ENCODE data around the gene ABHD13. TPM values are rescaled to one million over a fixed set of nuclear protein-coding genes. Genes with fewer than 3 reads are reported as not detected.

The ABHD13 gene
- total RNA-seq = 8.5 and 9.9 TPM in 2 replicates

DNA sequence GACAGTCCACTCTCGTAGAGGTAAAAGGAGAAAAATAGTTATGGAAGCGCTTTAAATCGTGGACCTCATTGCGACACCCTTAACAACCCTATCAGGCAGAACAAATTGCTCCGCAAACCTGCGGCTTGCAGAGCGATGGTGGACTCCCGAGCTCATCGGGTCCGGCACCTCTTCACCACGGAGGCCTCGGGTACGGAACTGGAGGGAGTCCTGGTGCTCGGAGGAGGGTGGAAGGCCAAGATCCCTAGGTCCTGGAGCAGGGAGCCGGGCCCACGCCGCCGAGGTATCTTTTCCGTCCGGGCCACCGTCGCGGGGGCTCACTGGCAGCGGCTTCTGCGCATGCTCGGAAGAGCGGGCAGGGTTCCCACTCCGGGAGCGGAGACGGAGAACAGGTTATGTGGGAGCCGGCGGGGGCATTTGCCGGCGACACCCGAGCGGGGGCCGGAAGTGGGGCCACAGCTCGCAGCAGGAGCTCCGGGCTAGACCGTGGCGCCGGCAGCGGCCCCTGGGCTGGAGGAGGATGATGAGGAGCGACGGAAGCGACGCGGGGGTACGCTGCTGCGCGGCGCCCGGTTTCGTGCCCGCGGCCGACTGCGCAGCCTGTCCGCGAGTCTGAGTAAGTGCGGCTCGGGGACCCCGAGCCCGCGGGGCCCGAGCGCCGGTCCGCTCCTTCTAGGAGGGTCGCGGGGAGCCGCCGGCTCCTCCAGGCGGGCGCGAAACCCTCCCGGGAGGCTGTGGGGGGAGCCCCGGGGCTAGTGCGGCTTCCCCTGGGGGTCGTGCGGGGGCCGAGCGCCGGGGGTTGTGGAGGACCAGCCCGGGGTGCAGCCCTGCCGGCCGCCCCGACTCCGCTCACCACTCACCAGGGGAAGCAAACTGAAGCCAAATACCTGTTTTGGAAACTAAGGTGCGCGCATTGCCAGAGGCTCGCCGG lies at the start of gene ABHD13:
Gene ABHD13 (plus strand): TSS at position 349 of the 931 bp plus-strand sequence. CDS start 10,827 bp downstream, outside the sequence.
- Histone ChIP-seq H3K27me3 (ENCODE audit: control insufficient read depth, insufficient read depth, low read length) (no peaks in the 10 kb centered on the region), H3K4me3 (ENCODE audit: low read depth, low read length) (peak within 1 kb of the TSS; percentile 94), H3K36me3 (ENCODE audit: control insufficient read depth, insufficient read depth, low read length) (no peaks in the 10 kb centered on the region)
- no peak for DNase-seq (ENCODE audit: low read depth)
- TF ChIP-seq, protein P1, sequence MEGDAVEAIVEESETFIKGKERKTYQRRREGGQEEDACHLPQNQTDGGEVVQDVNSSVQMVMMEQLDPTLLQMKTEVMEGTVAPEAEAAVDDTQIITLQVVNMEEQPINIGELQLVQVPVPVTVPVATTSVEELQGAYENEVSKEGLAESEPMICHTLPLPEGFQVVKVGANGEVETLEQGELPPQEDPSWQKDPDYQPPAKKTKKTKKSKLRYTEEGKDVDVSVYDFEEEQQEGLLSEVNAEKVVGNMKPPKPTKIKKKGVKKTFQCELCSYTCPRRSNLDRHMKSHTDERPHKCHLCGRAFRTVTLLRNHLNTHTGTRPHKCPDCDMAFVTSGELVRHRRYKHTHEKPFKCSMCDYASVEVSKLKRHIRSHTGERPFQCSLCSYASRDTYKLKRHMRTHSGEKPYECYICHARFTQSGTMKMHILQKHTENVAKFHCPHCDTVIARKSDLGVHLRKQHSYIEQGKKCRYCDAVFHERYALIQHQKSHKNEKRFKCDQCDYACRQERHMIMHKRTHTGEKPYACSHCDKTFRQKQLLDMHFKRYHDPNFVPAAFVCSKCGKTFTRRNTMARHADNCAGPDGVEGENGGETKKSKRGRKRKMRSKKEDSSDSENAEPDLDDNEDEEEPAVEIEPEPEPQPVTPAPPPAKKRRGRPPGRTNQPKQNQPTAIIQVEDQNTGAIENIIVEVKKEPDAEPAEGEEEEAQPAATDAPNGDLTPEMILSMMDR (IDR thresholded peaks at IDR 0.05; ENCODE audit: insufficient read depth, low read length, poor library complexity, severe bottlenecking) = no peak

DNA sequence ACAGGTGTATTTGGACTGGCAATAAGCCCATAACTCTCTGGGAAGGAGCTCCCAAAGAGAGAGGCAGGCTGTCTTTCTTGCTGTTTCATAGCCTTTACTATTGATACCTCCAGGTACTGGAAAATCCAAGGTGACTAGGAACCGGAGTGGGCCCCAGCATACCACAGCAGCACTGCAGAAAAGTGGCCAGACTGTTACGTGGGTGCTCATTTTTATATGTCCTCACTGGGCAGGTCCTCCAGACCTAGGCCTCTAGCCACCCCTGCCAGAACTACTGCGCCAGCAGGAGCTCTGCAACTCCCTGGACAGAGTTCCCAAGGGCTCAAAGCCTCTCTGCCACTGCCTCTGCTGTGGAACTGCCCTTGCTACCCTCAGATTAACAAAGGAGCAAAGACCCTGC lies 49.3 kb upstream of the ABHD13 start:
- Histone ChIP-seq H3K36me3 (ENCODE audit: control insufficient read depth, insufficient read depth, low read length) (no peaks in the 10 kb centered on the region), H3K27me3 (ENCODE audit: control insufficient read depth, insufficient read depth, low read length) (no peaks in the 10 kb centered on the region), H3K4me3 (ENCODE audit: low read depth, low read length) (no peak overlapping the region)
- TF ChIP-seq, protein P1 (IDR thresholded peaks at IDR 0.05; ENCODE audit: insufficient read depth, low read length, poor library complexity, severe bottlenecking) = no peak
- no peak for DNase-seq (ENCODE audit: low read depth)

DNA sequence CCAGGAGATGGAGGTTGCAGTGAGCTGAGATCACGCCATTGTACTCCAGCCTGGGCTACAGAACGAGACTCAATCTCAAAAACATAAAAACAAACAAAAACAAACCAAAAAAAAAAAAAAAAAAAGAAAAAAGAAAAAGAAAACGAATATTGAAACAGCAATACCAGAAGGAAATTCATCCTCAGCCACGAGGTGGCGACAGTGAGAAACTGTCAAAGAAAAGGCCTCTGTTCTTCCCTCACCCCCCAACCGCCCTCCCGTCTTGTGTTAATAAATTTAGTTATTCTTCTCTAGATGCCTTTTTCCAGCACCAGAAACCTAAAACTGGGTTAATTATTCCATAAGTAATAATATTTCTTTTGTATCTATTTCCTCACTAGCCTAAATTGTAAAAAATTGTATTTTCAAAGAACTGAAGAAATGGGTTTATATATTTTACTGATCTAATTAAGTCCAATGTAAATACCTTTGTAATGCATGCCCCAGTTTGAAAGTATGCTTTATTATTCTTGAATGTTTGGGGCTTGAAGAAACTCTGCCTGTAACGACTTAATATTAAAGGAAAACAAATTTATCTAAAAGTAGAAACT lies 41.4 kb upstream of the ABHD13 start:
- H3K36me3 ChIP-seq (ENCODE audit: control insufficient read depth, insufficient read depth, low read length) = no peaks in the 10 kb centered on the region
- no peaks in the 10 kb centered on the region for H3K27me3 ChIP-seq (ENCODE audit: control insufficient read depth, insufficient read depth, low read length)
- no peak overlapping the region for H3K4me3 ChIP-seq (ENCODE audit: low read depth, low read length)
- TF ChIP-seq, protein P1 (IDR thresholded peaks at IDR 0.05; ENCODE audit: insufficient read depth, low read length, poor library complexity, severe bottlenecking) = peak; percentile 60
- no peak for DNase-seq (ENCODE audit: low read depth)

- TF ChIP-seq, protein P1 (IDR thresholded peaks at IDR 0.05; ENCODE audit: insufficient read depth, low read length, poor library complexity, severe bottlenecking) = no peak
- Histone ChIP-seq H3K36me3 (ENCODE audit: control insufficient read depth, insufficient read depth, low read length) (no peaks in the 10 kb centered on the region), H3K27me3 (ENCODE audit: control insufficient read depth, insufficient read depth, low read length) (no peaks in the 10 kb centered on the region), H3K4me3 (ENCODE audit: low read depth, low read length) (no peak overlapping the region)
- no peak for DNase-seq (ENCODE audit: low read depth)
These were observed 40.1 kb upstream of the ABHD13 start for GRCh38 chr13:108178078-108178477.

DNA sequence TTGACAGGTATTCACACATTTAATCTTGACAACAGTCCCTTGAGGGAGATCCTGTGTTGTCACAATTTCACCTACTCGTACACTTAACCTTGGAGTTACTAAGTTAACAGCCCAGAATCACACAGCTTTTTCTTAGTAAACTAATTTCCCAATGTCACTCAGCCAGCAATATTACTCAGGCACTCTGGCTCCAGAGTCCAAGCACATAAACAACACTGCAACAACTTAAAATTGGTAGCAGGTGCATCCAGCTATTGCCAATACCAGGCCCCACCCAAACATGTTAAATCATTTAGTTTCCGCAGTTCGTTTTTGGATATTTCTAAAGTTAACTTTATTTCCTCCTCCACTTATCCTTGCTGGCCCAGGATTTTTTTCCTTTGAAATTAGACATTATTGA lies 35.5 kb upstream of the ABHD13 start:
- DNase-seq (ENCODE audit: low read depth) = no peak
- Histone ChIP-seq H3K27me3 (ENCODE audit: control insufficient read depth, insufficient read depth, low read length) (no peaks in the 10 kb centered on the region), H3K4me3 (ENCODE audit: low read depth, low read length) (no peak overlapping the region), H3K36me3 (ENCODE audit: control insufficient read depth, insufficient read depth, low read length) (no peaks in the 10 kb centered on the region)
- TF ChIP-seq, protein P1 (IDR thresholded peaks at IDR 0.05; ENCODE audit: insufficient read depth, low read length, poor library complexity, severe bottlenecking) = no peak
